ENCODE data around the gene NTRK2. TPM values are rescaled to one million over a fixed set of nuclear protein-coding genes. Genes with fewer than 3 reads are reported as not detected.
A peak's percentile ranks its signal among the peaks of the same experiment; 100 is the strongest.

NTRK2 gene
- total RNA-seq, 1 experiment from 2014 or later: not detected

DNA sequence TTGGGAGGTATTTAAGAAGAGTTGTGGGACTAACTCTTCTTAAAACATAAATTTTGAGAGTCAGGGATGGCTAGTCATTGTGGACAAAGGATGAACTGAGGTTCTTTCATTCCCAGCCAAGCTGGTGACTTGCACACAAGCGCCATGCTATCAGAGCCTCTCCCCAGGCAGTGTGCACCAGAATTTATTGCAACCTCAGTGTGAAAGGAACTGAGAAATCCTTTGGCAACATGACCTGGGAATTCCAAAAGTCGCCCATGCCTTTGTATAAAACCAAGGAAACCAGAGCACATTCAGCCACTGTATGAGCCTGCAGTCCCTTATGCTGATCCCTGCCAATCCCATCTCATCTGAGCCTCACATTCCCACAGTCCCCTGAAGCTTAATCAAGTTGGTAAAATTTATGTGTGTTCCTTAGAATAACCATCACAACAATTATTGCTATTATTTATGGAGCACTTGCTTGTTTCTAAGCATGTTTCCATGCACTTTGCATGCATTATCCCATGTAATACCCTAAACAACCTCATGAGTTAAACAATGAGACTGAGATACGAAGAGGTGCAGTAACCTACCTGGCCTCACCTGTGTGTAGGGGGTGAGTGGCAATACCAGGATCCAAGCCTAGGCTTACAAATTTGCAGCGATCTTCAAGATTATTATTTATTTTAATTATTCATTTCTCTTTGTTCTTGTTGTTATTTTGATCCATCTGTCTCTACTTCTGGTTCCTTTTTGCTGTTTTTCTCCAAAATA is 116.4 kb downstream of the NTRK2 start:
- ChIA-PET CTCF (no interaction called here), RAD21 (ENCODE audit: low non-redundant PET in 1 of 2, low total read pairs in 2 of 2, uncharacterized antibody in 2 of 2, unreplicated experiment in 2 of 2) (no interaction called here), POLR2A (no interaction called here)
- Histone ChIP-seq H4K20me1 (ENCODE audit: insufficient read depth) (no peaks in the 10 kb centered on the region), H2AFZ (ENCODE audit: low read depth, low read length, poor library complexity, severe bottlenecking) (no peak overlapping the region), H3K27me3 (ENCODE audit: insufficient read depth, low read length) (peaks cover 26% of the 10 kb centered on the region), H3K4me2 (ENCODE audit: low read length) (no peak overlapping the region), H3K9me3 (ENCODE audit: control insufficient read depth in 1 of 2, insufficient read depth in 1 of 2, low read depth in 1 of 2, low read length in 2 of 2) (no peaks in the 10 kb centered on the region), H3K27ac (ENCODE audit: low read depth, low read length) (no peak overlapping the region), H3K9ac (ENCODE audit: low read length) (no peak overlapping the region), H3K4me1 (ENCODE audit: control insufficient read depth in 1 of 2, insufficient read depth in 2 of 2, low read length in 2 of 2) (no peaks in the 10 kb centered on the region), H3K4me3 (replicated peaks in 1 of 2; ENCODE audit: low read depth in 1 of 2, low read length in 2 of 2) (no peak overlapping the region), H3K36me3 (ENCODE audit: control insufficient read depth in 1 of 2, insufficient read depth in 2 of 2, low read length in 2 of 2) (no peaks in the 10 kb centered on the region), H3K9me2 (ENCODE audit: insufficient read depth) (no peaks in the 10 kb centered on the region), H3K79me2 (ENCODE audit: insufficient read depth, low read length) (no peaks in the 10 kb centered on the region)
- peak; percentile 75 for ATAC-seq
- DNase-seq (ENCODE audit: low read depth, low spot score): no peak
- no TSS peak for BruUV-seq (replicated peaks)
- TF ChIP-seq POLR2A (IDR thresholded peaks at IDR 0.05; ENCODE audit: borderline replicate concordance, extremely low read depth, insufficient read depth, insufficient read length): no peak
- TF ChIP-seq, protein P1, sequence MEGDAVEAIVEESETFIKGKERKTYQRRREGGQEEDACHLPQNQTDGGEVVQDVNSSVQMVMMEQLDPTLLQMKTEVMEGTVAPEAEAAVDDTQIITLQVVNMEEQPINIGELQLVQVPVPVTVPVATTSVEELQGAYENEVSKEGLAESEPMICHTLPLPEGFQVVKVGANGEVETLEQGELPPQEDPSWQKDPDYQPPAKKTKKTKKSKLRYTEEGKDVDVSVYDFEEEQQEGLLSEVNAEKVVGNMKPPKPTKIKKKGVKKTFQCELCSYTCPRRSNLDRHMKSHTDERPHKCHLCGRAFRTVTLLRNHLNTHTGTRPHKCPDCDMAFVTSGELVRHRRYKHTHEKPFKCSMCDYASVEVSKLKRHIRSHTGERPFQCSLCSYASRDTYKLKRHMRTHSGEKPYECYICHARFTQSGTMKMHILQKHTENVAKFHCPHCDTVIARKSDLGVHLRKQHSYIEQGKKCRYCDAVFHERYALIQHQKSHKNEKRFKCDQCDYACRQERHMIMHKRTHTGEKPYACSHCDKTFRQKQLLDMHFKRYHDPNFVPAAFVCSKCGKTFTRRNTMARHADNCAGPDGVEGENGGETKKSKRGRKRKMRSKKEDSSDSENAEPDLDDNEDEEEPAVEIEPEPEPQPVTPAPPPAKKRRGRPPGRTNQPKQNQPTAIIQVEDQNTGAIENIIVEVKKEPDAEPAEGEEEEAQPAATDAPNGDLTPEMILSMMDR (IDR thresholded peaks at IDR 0.05 in 2 of 3, conservative IDR thresholded peaks at IDR 0.05 in 1 of 3; ENCODE audit: borderline replicate concordance in 1 of 3, insufficient read depth in 1 of 3, low read depth in 2 of 3, low read length in 2 of 3): 0 out of 6 replicates have a peak, but pooled peaks of 1 of the 3 experiments have one; percentile 10
- intact Hi-C loops (cut with micrococcal nuclease): no loop called here

DNA sequence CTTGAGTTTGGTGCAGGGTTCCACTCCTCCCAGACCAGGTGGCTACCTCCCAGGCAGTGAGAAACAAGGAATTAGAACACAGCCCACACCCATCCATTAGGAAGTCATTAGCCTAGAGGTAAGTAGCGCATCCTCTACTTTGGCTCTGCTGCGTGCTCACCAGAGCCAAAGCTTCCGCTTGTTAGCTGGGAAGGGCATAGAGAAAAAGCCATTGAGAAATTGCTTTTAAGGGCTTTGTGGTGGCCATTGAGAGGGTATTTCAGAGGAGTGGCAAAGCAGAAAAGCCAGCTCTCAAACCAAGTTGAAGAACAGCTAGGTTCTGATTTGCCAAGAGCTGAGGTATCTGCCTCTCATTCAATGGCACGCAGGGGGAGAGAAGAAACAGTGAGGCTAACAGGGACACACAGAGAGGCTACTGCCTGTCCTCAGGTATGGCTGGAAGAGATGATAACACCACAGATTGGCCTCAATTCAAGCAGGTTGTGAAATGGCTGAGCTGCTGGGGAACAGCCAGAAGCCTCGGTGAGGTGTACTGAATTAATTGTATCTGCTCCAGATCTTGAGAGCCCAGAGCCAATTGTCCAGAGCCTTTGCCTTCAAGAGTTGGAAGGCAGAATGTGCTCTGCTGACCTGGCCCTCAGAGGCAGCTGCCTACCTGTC is 119.4 kb downstream of the NTRK2 start:
- no peaks in the 10 kb centered on the region for H3K9me3 ChIP-seq (ENCODE audit: control insufficient read depth in 1 of 2, insufficient read depth in 1 of 2, low read depth in 1 of 2, low read length in 2 of 2)
- peaks cover 0 to 2% of the 10 kb centered on the region in 2 experiments; a peak in 1 of 4 replicates for H3K4me1 ChIP-seq (ENCODE audit: control insufficient read depth in 1 of 2, insufficient read depth in 2 of 2, low read length in 2 of 2)
- no peak overlapping the region for H3K4me2 ChIP-seq (ENCODE audit: low read length)
- H3K9ac ChIP-seq (ENCODE audit: low read length): no peak overlapping the region
- no peak overlapping the region for H3K27ac ChIP-seq (ENCODE audit: low read depth, low read length)
- H3K27me3 ChIP-seq (ENCODE audit: insufficient read depth, low read length): peaks cover 25% of the 10 kb centered on the region
- RAD21 ChIA-PET (ENCODE audit: low non-redundant PET in 1 of 2, low total read pairs in 2 of 2, uncharacterized antibody in 2 of 2, unreplicated experiment in 2 of 2): no interaction called here
- ATAC-seq: no peak
- DNase-seq (ENCODE audit: low read depth, low spot score): no peak
- TF ChIP-seq ZBTB33 (IDR thresholded peaks at IDR 0.05; ENCODE audit: extremely low read depth, insufficient replicate concordance, low read length) (no peak), ZFX (IDR thresholded peaks at IDR 0.05) (no peak), POLR2A (IDR thresholded peaks at IDR 0.05; ENCODE audit: borderline replicate concordance, extremely low read depth, insufficient read depth, insufficient read length) (no peak), MAX (IDR thresholded peaks at IDR 0.05) (no peak), RAD21 (IDR thresholded peaks at IDR 0.05; ENCODE audit: low read depth) (no peak), JUND (IDR thresholded peaks at IDR 0.05) (no peak), ZNF274 (IDR thresholded peaks at IDR 0.05; ENCODE audit: low read depth, low read length) (no peak), CBX3 (IDR thresholded peaks at IDR 0.05; ENCODE audit: low read depth) (no peak), REST (IDR thresholded peaks at IDR 0.05; ENCODE audit: low read depth) (no peak)
- no peaks in the 10 kb centered on the region for H3K79me2 ChIP-seq (ENCODE audit: insufficient read depth, low read length)
- POLR2A ChIA-PET: no interaction called here
- no peaks in the 10 kb centered on the region for H4K20me1 ChIP-seq (ENCODE audit: insufficient read depth)
- H3K4me3 ChIP-seq (replicated peaks in 1 of 2; ENCODE audit: low read depth in 1 of 2, low read length in 2 of 2): no peak overlapping the region
- no peaks in the 10 kb centered on the region for H3K36me3 ChIP-seq (ENCODE audit: control insufficient read depth in 1 of 2, insufficient read depth in 2 of 2, low read length in 2 of 2)
- no TSS peak for BruUV-seq (replicated peaks)
- H2AFZ ChIP-seq (ENCODE audit: low read depth, low read length, poor library complexity, severe bottlenecking): no peak overlapping the region
- intact Hi-C loops (cut with micrococcal nuclease): no loop called here
- CTCF ChIA-PET: no interaction called here
- no peaks in the 10 kb centered on the region for H3K9me2 ChIP-seq (ENCODE audit: insufficient read depth)

All from HCT116 (cell line).